ENCODE measurements around the gene CACNA2D3.

GRCh38 chr3:54580453-54580852 lies 458.1 kb downstream of the CACNA2D3 start:
- no peak for TF ChIP-seq REST (IDR thresholded peaks at IDR 0.05)
- TF ChIP-seq TAF1 (conservative IDR thresholded peaks at IDR 0.05) = no peak
- no peak for TF ChIP-seq SP1 (IDR thresholded peaks at IDR 0.05)
- no peak for TF ChIP-seq CTCF (IDR thresholded peaks at IDR 0.05; ENCODE audit: low read depth, low read length, missing input control)
- no peak for TF ChIP-seq JUND (IDR thresholded peaks at IDR 0.05)
- TF ChIP-seq RAD21 (IDR thresholded peaks at IDR 0.05) = no peak
- TF ChIP-seq MAX (IDR thresholded peaks at IDR 0.05) = no peak
- TF ChIP-seq EGR1 (IDR thresholded peaks at IDR 0.05; ENCODE audit: low read depth in 2 of 2) = no peak
- TF ChIP-seq ZBTB33 (IDR thresholded peaks at IDR 0.05) = no peak
- no peak for TF ChIP-seq ATF3 (IDR thresholded peaks at IDR 0.05)
